IPS DF 19.7 (cell line): ENCODE results near the gene KCNJ5.
A peak's percentile ranks its signal among the peaks of the same experiment; 100 is the strongest.

Source experiments
- DNase-seq: peaks from one replicate; pipeline ENCODE4 v3.0.0-alpha.2; 2013; ENCODE audit warnings: low read depth, low spot score

Gene KCNJ5

DNA sequence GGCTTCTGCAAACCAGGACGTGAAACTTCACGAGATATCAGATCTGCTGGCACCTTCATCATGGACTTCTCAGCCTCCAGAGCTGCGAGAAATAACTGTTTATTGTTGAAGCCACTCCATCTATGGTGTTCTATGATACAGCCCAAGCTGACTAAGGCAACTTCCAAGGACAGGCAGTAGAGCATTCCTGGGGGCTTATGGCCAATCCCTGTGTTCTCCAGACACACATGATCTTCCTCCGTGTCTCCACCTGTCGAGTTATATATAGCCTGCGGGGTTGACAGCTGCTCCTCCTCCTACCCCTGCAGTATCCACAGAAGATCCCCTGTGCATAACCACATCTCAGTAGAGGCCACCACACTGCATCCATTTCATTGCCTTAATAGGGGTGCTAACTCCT is 40.5 kb downstream of the KCNJ5 start:
- no peak for DNase-seq

DNA sequence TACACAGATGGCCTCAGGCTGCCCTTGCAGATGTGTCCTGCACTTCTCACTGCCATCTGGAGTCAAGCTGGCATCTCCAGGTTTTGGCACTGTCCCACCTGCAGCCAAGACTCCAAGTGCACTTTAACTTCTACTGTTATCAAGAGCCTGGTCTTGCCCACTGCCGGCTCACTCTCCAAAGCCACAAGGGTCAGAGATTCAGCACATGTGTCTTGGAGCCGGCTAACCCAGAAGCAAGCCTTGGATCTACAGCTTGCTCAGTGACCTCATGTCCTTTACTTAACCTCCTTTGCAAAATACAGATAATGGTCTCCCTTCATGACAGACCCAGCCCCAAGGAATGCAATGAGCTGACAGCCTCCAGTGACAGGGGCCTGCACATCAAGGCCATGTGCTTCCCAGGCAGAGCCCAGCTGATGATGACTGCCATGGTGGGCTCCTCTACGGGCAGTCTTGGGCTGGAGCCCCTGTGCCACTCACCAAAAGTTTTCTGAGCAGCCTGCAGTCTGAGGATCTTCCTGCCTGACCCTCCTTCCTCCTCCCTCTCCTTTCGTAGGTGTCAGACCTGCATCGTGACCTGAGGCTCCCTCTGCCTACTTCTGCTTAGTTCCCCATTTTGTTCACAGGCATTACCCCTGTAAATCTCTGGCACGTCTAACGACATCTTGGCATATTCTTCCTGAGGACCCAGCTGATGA is 42.5 kb downstream of the KCNJ5 start:
- no peak for DNase-seq

DNA sequence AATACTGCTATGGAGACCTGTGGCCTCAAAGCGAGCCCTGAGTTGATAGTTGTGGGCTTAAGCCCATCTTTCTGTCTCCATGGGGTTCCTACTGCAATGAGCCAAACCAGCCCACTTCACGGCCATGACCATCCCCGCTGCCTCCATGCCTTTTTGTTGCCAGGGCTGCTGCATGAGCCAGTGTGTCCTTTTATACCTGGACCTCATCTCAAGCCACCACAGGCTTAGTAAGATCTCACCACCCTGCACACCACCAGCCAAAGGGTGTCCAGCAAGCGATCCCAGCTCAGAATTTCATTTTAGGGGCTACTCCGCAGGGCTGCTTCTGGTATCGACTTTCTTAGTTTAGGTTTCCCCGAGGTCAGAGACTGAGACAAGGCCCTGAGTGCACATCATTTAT is 43.2 kb downstream of the KCNJ5 start:
- DNase-seq = no peak

DNA sequence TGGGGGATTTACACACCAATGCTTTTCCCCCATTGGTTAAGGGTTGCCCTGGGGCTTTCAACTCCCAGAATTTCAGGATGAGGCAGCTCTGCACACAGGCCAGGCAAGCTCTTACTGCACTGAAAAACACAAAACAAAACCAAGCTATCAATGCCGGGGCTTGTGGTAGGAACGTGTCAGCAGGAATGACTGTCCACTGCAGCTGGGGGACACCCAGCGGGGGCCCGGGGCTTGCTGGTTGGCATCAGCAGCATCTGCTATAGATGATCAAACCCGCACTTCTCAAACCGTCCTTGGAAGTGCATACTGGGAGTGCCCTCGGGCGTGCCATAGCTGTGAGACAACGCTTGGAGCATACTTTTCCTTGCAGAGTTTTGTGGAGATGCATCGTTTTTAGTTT is 43.8 kb downstream of the KCNJ5 start:
- no peak for DNase-seq

- peak; percentile 78 for DNase-seq
Observed at GRCh38 chr11:128936606-128937251, 45.6 kb downstream of the KCNJ5 start.

DNA sequence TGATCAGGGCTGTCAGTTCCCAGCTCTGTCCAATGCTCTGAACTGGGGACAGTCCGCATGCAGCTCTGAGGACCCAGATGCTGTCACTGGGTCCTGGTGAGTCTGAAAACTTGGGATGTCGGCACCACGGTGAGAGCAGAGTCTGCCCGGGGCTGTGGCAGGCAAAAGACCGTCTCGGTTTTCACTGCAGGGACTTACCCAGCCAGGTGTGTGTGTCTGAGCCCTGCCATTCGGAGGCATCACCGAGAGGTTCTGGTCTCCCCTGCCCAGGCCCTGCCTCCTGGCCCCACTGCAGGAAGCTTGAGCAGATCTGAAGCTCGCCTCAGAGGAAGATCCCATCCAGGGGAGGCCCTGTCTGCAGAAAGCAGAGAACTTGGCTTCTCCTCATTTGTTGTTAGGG is 46.3 kb downstream of the KCNJ5 start:
- DNase-seq = no peak

GRCh38 chr11:128938156-128938885 is 47.2 kb downstream of the KCNJ5 start:
- DNase-seq = no peak

GRCh38 chr11:128939591-128939990 is 48.4 kb downstream of the KCNJ5 start:
- DNase-seq = no peak

- no peak for DNase-seq
Observed at GRCh38 chr11:128940156-128940555, 49.0 kb downstream of the KCNJ5 start.

DNA sequence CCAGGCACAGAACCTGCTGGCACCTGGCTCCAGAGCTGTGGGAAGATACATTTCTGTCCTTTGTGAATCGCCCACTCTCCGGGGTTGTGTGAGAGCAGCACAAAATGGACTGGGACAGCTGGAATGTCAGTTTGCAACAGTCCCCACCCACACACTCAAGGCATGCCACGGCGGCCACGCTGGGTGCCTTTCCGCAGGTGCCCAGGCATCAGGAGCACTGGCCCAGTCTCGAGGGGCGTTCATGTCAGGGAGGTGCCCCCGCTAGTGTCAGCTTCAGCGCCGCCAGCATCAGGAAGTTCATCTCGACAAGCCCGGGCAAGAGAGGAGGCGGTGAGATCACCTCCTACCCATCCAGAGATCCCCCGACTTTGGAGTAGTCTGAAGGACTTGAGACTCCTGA is 49.4 kb downstream of the KCNJ5 start:
- DNase-seq = no peak

GRCh38 chr11:128941110-128941509 is 50.0 kb downstream of the KCNJ5 start:
- DNase-seq = no peak

DNA sequence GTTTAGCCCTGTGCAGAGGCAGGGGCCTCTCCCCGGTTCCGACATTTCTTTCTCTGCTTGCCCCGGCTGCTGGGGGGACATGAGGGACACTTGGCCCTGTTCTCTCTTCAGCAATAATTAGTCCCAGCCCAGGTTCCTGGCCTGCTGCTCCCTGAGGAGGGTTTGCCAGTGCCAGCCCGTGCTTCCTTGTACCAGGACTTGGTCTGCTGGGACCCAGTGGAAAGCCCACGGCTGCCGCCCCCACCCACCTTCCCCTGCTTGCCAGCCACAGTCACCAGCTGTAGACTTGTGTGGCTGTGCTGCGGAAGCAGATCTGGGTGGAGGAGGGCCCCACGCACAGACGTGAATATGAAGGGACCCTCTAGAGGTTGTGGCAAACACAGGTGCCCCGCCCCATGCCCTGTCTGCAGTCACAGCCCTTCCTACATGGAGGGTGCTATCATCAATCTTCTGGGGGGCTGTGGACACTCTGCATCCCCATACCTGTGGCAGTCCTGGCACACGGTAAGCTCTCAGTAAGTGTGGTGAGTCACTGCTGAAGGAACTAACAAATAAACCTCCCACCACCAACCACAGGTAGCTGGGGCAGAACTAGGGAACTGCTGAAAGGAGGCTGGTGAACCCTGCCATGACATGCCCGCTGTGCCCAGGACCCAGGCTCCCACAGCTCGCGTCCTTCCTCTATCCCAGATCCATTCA is 50.6 kb downstream of the KCNJ5 start:
- no peak for DNase-seq

- no peak for DNase-seq
Observed at GRCh38 chr11:128942272-128942612, 51.1 kb downstream of the KCNJ5 start.

DNA sequence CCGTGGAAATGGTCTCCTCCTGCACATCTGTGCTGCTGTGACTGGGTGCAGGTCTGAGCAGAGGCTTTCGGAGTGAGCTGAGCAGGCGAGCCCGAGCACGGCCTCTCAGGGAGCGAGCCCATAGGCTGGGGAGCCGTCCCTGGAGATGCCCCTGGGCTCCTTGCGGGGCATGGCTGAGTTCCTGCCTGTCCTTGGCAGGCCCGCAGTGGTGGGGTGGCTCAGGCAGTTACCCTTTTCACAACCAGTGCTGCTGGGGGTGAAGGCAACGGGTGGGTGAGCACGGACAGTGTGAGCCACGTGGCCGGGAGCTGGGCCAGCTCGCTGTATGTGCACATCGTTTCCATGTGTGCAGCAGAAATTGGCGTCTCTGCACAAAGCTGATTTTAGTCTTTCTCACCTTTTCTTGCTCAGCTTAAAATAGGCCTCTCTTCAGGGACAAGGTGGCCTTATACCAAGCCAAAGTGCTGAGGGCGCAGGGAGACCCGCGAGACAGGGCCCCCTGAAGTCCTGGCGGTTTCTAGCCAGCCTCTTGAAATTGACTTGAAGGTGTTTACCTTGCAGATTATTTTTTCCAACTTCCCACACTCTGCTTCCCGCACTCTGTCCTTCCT is 51.8 kb downstream of the KCNJ5 start, which contains the start of gene TP53AIP1:
Gene TP53AIP1, minus strand, starts transcription at position 55 of the 611 bp plus-strand sequence. CDS start 5,053 bp downstream, outside the sequence.
- no peak for DNase-seq

GRCh38 chr11:128943428-128943976 is 52.3 kb downstream of the KCNJ5 start:
- no peak for DNase-seq

DNA sequence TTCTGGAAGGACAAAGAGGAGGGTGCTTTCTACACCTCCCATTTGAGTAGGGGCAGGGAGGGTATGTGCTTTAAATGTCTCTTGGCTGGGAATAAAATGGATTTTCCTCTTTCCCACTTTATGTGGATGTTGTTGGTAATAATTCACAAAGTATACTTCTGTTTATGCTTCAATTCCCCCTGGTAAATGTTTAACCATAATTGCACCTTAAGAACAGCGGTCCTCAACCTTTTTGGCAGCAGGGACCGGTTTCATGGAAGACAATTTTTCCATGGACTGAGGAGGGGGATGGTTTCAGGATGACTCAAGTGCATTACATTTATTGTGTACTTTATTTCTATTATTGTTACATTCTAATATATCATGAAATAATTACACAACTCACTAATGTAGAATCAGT is 55.5 kb downstream of the KCNJ5 start:
- no peak for DNase-seq

DNA sequence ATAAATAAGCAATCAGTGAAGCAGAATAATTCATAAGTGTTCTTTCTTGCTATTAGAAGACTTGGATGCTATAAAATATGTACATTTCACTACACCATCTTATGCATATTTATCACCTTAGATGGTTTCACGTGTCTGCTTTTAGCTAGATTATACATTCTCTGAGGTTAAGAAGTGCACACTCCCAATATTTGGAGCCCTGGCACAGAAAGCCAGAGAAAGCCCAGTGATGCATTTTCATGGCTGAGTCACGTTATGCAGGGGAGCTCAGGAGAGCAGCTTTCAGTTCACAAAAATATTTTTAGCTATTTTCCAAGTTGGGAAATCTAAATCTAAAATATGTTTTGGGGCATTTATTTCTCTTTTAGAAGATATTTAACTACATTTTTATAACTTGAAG is 56.6 kb downstream of the KCNJ5 start:
- DNase-seq = no peak

DNA sequence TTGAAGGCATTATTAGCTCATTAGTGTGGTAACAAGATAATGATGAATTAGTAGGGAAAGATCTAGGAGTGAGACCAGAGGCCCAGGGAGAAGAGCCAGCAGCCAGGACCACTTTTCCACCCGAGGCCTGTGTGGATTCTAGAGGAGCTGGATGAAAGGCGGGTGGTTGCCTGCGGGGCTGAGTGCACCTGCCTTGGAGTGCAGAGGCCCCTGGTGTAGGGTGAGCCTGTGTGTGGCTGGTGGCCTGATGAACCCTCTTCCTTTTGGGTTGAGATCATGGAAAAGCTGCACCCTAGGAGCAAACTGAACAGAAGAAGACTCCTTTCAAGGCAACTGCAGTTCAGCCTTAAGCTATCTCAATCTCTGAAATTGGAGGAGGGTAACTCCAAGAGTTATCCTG is 57.4 kb downstream of the KCNJ5 start:
- DNase-seq = no peak

DNA sequence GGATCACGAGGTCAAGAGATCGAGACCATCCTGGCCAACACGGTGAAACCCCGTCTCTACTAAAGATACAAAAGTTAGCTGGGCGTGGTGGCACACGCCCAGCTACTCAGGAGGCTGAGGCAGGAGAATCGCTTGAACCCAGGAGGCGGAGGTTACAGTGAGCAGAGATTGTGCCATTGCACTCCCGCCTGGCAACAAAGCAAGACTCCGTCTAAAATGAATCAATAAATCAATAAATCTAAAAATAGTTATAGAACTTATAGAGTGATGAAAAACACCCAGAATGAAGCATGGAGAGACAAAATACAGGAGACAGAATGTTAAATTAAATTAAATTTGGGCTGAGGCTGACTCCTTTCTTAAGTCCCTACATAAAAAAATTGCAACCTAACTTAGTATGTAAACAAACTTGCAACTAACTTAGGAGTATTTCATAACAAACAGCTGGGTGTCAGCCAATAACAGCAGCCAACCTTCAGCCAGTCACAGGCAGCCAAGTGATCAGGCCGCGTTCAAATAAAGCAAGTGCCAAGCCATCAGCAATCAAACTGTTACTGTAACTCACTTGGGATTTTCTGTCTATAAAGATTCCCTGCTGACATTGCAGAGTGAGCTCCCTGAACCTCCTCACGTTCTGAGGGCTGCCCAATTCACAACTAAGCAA is 58.8 kb downstream of the KCNJ5 start:
- DNase-seq = no peak

- no peak for DNase-seq
Observed at GRCh38 chr11:128953151-128953550, 62.0 kb downstream of the KCNJ5 start.

GRCh38 chr11:128955636-128956035 is 64.5 kb downstream of the KCNJ5 start:
- DNase-seq = no peak
